Measurements from ENCODE around the gene LAMB2. TPM values are rescaled to one million over a fixed set of nuclear protein-coding genes. Genes with fewer than 3 reads are reported as not detected.

LAMB2 gene
- total RNA-seq, 2 donors from 2014 or later: 432 to 667 TPM

DNA sequence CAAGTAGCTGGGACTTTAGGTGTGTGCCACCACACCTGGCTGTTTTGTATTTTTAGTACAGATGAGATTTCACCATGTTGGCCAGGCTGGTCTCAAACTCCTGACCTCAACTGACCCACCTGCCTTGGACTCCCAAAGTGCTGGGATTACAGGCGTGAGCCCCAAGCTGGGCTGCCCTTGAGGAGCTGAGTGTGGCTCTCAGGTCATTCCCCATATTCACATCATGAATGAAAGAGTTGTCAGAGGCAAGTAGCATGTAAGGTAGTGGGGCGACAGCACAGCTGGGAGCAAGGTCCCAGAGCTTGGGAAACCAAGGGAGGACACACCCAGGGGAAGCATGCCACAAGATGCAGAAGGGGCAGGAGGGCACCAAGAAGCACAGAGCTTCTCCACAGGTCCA, 28.3 kb upstream of the LAMB2 start:
- Histone ChIP-seq H3K4me3 (no peak overlapping the region), H3K4me1 (replicated peaks) (no peaks in the 10 kb centered on the region), H3K9me3 (no peaks in the 10 kb centered on the region), H3K27me3 (replicated peaks; ENCODE audit: insufficient read depth) (no peaks in the 10 kb centered on the region), H3K36me3 (no peaks in the 10 kb centered on the region), H3K27ac (no peak overlapping the region)
- DNase-seq (ENCODE audit: low spot score): no peak
- TF ChIP-seq, protein P1, sequence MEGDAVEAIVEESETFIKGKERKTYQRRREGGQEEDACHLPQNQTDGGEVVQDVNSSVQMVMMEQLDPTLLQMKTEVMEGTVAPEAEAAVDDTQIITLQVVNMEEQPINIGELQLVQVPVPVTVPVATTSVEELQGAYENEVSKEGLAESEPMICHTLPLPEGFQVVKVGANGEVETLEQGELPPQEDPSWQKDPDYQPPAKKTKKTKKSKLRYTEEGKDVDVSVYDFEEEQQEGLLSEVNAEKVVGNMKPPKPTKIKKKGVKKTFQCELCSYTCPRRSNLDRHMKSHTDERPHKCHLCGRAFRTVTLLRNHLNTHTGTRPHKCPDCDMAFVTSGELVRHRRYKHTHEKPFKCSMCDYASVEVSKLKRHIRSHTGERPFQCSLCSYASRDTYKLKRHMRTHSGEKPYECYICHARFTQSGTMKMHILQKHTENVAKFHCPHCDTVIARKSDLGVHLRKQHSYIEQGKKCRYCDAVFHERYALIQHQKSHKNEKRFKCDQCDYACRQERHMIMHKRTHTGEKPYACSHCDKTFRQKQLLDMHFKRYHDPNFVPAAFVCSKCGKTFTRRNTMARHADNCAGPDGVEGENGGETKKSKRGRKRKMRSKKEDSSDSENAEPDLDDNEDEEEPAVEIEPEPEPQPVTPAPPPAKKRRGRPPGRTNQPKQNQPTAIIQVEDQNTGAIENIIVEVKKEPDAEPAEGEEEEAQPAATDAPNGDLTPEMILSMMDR (IDR thresholded peaks at IDR 0.05): no peak
- TF ChIP-seq POLR2A (IDR thresholded peaks at IDR 0.05): no peak
- TF ChIP-seq POLR2AphosphoS5 (IDR thresholded peaks at IDR 0.05): no peak
- intact Hi-C loops (cut with DNase I): no loop called here
- WGBS: 95% methylated on average over 2 of the region's 2 CpGs

DNA sequence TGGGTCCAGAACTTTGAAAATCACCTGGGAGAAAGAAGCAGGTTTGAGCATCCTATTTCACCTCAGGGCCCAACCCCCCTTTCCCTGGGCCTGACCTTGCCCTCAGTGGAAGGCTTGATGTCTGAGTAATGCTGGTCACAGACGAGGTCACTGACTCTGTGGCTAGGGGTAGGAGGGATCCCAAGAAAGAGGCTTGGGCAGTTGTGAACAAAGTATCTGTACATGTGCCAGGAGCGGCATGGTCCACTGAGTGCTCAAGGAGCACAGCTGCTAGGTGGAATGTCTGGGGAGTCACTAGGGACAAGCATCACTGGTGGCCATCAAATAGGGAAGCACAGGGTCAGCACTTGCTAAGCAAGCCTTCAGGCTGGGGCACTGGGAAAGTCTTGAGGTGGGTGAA, 25.9 kb upstream of the LAMB2 start:
- Histone ChIP-seq H3K4me1 (replicated peaks) (no peaks in the 10 kb centered on the region), H3K4me3 (no peak overlapping the region), H3K27ac (no peak overlapping the region), H3K27me3 (replicated peaks; ENCODE audit: insufficient read depth) (no peaks in the 10 kb centered on the region), H3K9me3 (no peaks in the 10 kb centered on the region), H3K36me3 (no peaks in the 10 kb centered on the region)
- TF ChIP-seq POLR2A (IDR thresholded peaks at IDR 0.05) (no peak), POLR2AphosphoS5 (IDR thresholded peaks at IDR 0.05) (no peak)
- TF ChIP-seq, protein P1 (IDR thresholded peaks at IDR 0.05): no peak
- intact Hi-C loops (cut with DNase I): no loop called here
- DNase-seq (ENCODE audit: low spot score): no peak
- WGBS: 78% methylated on average over 2 of the region's 2 CpGs

DNA sequence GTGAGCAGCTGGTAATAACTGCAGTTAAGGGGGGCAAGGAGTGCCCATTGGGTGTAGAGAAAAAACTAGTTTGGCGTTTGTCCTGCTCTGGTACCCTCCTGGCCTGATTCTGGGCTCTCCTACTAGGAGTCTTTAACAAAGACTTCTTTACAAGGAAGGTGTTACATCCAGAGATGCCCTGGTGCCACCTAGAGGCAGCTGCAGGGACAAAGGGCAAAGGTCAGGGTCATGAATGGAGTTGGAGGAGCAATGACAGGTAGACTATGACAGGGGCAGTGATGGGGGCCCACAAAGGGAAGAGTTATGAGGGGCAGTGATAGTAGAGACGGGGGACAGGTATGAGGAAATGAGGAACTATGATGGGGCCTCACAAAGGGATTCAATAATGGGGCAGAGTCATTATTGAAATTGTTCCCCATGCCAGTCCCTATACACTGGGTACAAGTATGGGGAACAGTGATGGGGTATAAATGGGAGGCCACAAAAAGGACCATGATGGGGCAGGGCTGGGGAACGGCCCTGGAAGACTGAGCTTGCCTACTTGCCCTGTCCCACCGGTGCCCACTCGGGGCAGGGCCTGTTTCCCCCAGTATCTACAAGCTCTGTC, 25.4 kb upstream of the LAMB2 start:
- Histone ChIP-seq H3K4me1 (replicated peaks) (no peaks in the 10 kb centered on the region), H3K9me3 (no peaks in the 10 kb centered on the region), H3K4me3 (no peak overlapping the region), H3K27ac (no peak overlapping the region), H3K27me3 (replicated peaks; ENCODE audit: insufficient read depth) (no peaks in the 10 kb centered on the region), H3K36me3 (no peaks in the 10 kb centered on the region)
- no peak for DNase-seq (ENCODE audit: low spot score)
- TF ChIP-seq POLR2AphosphoS5 (IDR thresholded peaks at IDR 0.05) (no peak), POLR2A (IDR thresholded peaks at IDR 0.05) (no peak)
- TF ChIP-seq, protein P1 (IDR thresholded peaks at IDR 0.05): no peak
- intact Hi-C loops (cut with DNase I): no loop called here
- 64% methylated on average over 5 of the region's 5 CpGs for WGBS

DNA sequence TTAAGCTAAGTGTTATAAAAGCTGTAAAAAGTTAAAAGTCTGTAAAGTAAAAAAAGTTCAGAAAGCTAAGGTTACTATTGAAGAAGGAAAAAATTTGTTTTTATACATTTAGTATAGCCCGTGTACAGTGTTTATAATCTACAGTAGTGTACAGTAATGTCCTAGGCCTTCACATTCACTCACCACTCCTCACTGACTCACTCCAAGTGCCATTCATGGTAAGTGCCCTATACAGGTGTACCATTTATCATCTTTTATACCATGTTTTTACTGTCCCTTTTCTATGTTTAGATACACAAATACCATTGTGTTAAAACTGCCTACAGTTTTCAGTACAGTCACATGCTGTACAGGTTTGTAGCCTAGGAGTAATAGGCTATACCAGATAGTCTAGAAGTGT, 24.4 kb upstream of the LAMB2 start:
- Histone ChIP-seq H3K27me3 (replicated peaks; ENCODE audit: insufficient read depth) (no peaks in the 10 kb centered on the region), H3K27ac (no peak overlapping the region), H3K4me3 (no peak overlapping the region), H3K9me3 (no peaks in the 10 kb centered on the region), H3K36me3 (no peaks in the 10 kb centered on the region), H3K4me1 (replicated peaks) (no peaks in the 10 kb centered on the region)
- intact Hi-C loops (cut with DNase I): no loop called here
- DNase-seq (ENCODE audit: low spot score): no peak
- WGBS: 59% methylated on average over 1 of the region's 1 CpG
- TF ChIP-seq POLR2AphosphoS5 (IDR thresholded peaks at IDR 0.05) (no peak), POLR2A (IDR thresholded peaks at IDR 0.05) (no peak)
- TF ChIP-seq, protein P1 (IDR thresholded peaks at IDR 0.05): no peak

DNA sequence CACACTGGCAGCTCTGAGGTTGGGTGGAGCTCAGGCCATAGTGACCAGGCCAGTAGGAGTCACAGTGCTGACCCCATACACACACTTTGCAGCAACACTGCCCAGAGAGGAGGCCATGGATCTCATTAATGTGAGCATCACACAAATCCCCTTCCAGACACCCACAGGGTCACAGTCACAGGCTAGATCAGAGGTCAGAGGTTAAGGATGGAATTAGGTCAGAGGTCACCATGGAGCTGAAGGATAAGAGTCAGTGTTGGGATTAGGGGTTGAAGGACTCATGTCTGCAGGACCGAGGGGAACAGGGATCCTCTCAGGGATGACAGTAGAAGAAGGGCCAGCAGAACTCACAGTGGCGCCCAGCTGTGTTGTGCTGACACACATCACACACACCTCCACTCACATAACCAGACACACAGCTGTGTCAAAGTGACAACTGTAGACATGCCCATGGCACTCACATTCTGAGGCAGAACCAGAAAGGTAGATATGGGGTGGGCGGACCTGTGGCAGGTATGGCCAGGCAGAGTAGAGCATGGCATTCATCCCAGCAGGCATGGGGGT, 20.6 kb upstream of the LAMB2 start:
- Histone ChIP-seq H3K36me3 (no peaks in the 10 kb centered on the region), H3K27me3 (replicated peaks; ENCODE audit: insufficient read depth) (no peaks in the 10 kb centered on the region), H3K4me3 (no peak overlapping the region), H3K4me1 (replicated peaks) (no peaks in the 10 kb centered on the region), H3K9me3 (no peaks in the 10 kb centered on the region), H3K27ac (no peak overlapping the region)
- DNase-seq (ENCODE audit: low spot score): no peak
- 75% methylated on average over 3 of the region's 3 CpGs for WGBS
- intact Hi-C loops (cut with DNase I): no loop called here
- TF ChIP-seq POLR2A (IDR thresholded peaks at IDR 0.05): no peak
- TF ChIP-seq POLR2AphosphoS5 (IDR thresholded peaks at IDR 0.05): no peak
- TF ChIP-seq, protein P1 (IDR thresholded peaks at IDR 0.05): no peak
